ENCODE results near the gene STX11.

Gene STX11

GRCh38 chr6:144161975-144162374 is 11.7 kb downstream of the STX11 start:
- no peak for DNase-seq (ENCODE audit: low read depth in 2 of 2)
- no peak for TF ChIP-seq CTCF (IDR thresholded peaks at IDR 0.05; ENCODE audit: low read depth, low read length)
- H3K4me3 ChIP-seq (replicated peaks in 1 of 2; ENCODE audit: low read depth in 2 of 2, low read length in 2 of 2) = no peak overlapping the region

GRCh38 chr6:144162977-144163376 is 12.7 kb downstream of the STX11 start:
- DNase-seq (ENCODE audit: low read depth in 2 of 2) = no peak
- no peak for TF ChIP-seq CTCF (IDR thresholded peaks at IDR 0.05; ENCODE audit: low read depth, low read length)
- no peak overlapping the region for H3K4me3 ChIP-seq (replicated peaks in 1 of 2; ENCODE audit: low read depth in 2 of 2, low read length in 2 of 2)

- no peak for TF ChIP-seq CTCF (IDR thresholded peaks at IDR 0.05; ENCODE audit: low read depth, low read length)
- no peak for DNase-seq (ENCODE audit: low read depth in 2 of 2)
- no peak overlapping the region for H3K4me3 ChIP-seq (replicated peaks in 1 of 2; ENCODE audit: low read depth in 2 of 2, low read length in 2 of 2)
These were observed 15.5 kb downstream of the STX11 start for GRCh38 chr6:144165784-144166183.

GRCh38 chr6:144170044-144170443 is 19.7 kb downstream of the STX11 start:
- H3K4me3 ChIP-seq (replicated peaks in 1 of 2; ENCODE audit: low read depth in 2 of 2, low read length in 2 of 2) = no peak overlapping the region
- DNase-seq (ENCODE audit: low read depth in 2 of 2) = no peak
- TF ChIP-seq CTCF (IDR thresholded peaks at IDR 0.05; ENCODE audit: low read depth, low read length) = no peak

GRCh38 chr6:144171406-144171805 is 21.1 kb downstream of the STX11 start:
- no peak for DNase-seq (ENCODE audit: low read depth in 2 of 2)
- TF ChIP-seq CTCF (IDR thresholded peaks at IDR 0.05; ENCODE audit: low read depth, low read length) = no peak

GRCh38 chr6:144174006-144174405 is 23.7 kb downstream of the STX11 start:
- H3K4me3 ChIP-seq (replicated peaks in 1 of 2; ENCODE audit: low read depth in 2 of 2, low read length in 2 of 2) = no peak overlapping the region
- TF ChIP-seq CTCF (IDR thresholded peaks at IDR 0.05; ENCODE audit: low read depth, low read length) = no peak
- no peak for DNase-seq (ENCODE audit: low read depth in 2 of 2)

More at GRCh38 chr6:144171406-144171805, 21.1 kb downstream of the STX11 start:
- H3K4me3 ChIP-seq (replicated peaks in 1 of 2; ENCODE audit: low read depth in 2 of 2, low read length in 2 of 2) = no peak overlapping the region

- no peak for DNase-seq (ENCODE audit: low read depth in 2 of 2)
- no peak for TF ChIP-seq CTCF (IDR thresholded peaks at IDR 0.05; ENCODE audit: low read depth, low read length)
- H3K4me3 ChIP-seq (replicated peaks in 1 of 2; ENCODE audit: low read depth in 2 of 2, low read length in 2 of 2) = no peak overlapping the region
These were observed 25.7 kb downstream of the STX11 start for GRCh38 chr6:144176043-144176442.

Measured in cardiac fibroblast (primary cell).